Measurements from ENCODE around the gene LYRM4. TPM values are rescaled to one million over a fixed set of nuclear protein-coding genes. Genes with fewer than 3 reads are reported as not detected.

The LYRM4 gene
- total RNA-seq, 1 experiment from 2014 or later, result 44.3 TPM

GRCh38 chr6:5073992-5074391 is 186.8 kb downstream of the LYRM4 start:
- Mint-ChIP-seq H3K9me3 (peaks cover 0 to 4% of the 10 kb centered on the region in 2 experiments; a peak in 3 of 5 replicates), H3K4me3 (no peak overlapping the region), H3K27me3 (ENCODE audit: low read depth) (peaks cover 12% of the 10 kb centered on the region), H3K4me1 (0 out of 4 replicates have a peak, but pooled peaks cover 0 to 3% of the 10 kb centered on the region in 2 experiments), H3K27ac (no peak overlapping the region), H3K36me3 (ENCODE audit: insufficient read depth in 1 of 3, low read depth in 3 of 3) (0 out of 7 replicates have a peak, but pooled peaks cover 0 to 2% (median 0%) of the 10 kb centered on the region in 3 experiments)
- H3K14ac ChIP-seq (ENCODE audit: insufficient read depth, low read length), result no peak overlapping the region
- H3K79me2 ChIP-seq (ENCODE audit: insufficient read depth, low read length), result no peaks in the 10 kb centered on the region
- H3K4me1 ChIP-seq (ENCODE audit: insufficient read depth, low read length), result no peaks in the 10 kb centered on the region
- no peak overlapping the region for H3K4me2 ChIP-seq (ENCODE audit: insufficient read depth, insufficient read length, low read length)
- H3K4ac ChIP-seq (ENCODE audit: low read depth, low read length), result no peak overlapping the region
- TF ChIP-seq, protein P1, sequence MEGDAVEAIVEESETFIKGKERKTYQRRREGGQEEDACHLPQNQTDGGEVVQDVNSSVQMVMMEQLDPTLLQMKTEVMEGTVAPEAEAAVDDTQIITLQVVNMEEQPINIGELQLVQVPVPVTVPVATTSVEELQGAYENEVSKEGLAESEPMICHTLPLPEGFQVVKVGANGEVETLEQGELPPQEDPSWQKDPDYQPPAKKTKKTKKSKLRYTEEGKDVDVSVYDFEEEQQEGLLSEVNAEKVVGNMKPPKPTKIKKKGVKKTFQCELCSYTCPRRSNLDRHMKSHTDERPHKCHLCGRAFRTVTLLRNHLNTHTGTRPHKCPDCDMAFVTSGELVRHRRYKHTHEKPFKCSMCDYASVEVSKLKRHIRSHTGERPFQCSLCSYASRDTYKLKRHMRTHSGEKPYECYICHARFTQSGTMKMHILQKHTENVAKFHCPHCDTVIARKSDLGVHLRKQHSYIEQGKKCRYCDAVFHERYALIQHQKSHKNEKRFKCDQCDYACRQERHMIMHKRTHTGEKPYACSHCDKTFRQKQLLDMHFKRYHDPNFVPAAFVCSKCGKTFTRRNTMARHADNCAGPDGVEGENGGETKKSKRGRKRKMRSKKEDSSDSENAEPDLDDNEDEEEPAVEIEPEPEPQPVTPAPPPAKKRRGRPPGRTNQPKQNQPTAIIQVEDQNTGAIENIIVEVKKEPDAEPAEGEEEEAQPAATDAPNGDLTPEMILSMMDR (conservative IDR thresholded peaks at IDR 0.05), result no peak
- no peak overlapping the region for H2BK120ac ChIP-seq (ENCODE audit: low read depth, low read length, poor library complexity, severe bottlenecking)
- no peak overlapping the region for H3K18ac ChIP-seq (ENCODE audit: insufficient read length, low read depth, low read length)
- no peaks in the 10 kb centered on the region for H3K79me1 ChIP-seq (ENCODE audit: insufficient read depth, low read depth, low read length, poor library complexity, severe bottlenecking)
- H2BK20ac ChIP-seq (ENCODE audit: low read depth, low read length, poor library complexity, severe bottlenecking), result no peak overlapping the region
- no peak overlapping the region for H4K91ac ChIP-seq (ENCODE audit: insufficient read length, low read depth, low read length)
- no peak overlapping the region for H2BK5ac ChIP-seq (ENCODE audit: insufficient read length, low read length)
- H3K27me3 ChIP-seq (ENCODE audit: insufficient read depth, low read length), result no peaks in the 10 kb centered on the region
- H3T11ph ChIP-seq (ENCODE audit: low read length), result no peak overlapping the region
- no peaks in the 10 kb centered on the region for H4K20me1 ChIP-seq (ENCODE audit: control insufficient read depth, insufficient read depth, insufficient read length)
- H2BK15ac ChIP-seq (ENCODE audit: low read depth, low read length), result no peak overlapping the region
- no peak overlapping the region for H3K27ac ChIP-seq (ENCODE audit: insufficient read length, low read depth, low read length)
- no peak overlapping the region for H2AK5ac ChIP-seq (ENCODE audit: insufficient read length, low read length)
- no peak overlapping the region for H3K23ac ChIP-seq (ENCODE audit: insufficient read length, low read depth, low read length)
- no peaks in the 10 kb centered on the region for H3K9me3 ChIP-seq (ENCODE audit: control insufficient read depth, low read depth, low read length)
- WGBS (ENCODE audit: extremely low coverage, insufficient read length, low lambda C conversion rate), result no CpG with 5 or more reads among the region's 3 CpGs
- no peak overlapping the region for H4K5ac ChIP-seq (ENCODE audit: insufficient read length, low read depth, low read length)
- no peaks in the 10 kb centered on the region for H3K23me2 ChIP-seq (ENCODE audit: insufficient read length, low read depth, low read length, poor library complexity, severe bottlenecking)
- H2BK12ac ChIP-seq (ENCODE audit: insufficient read length, low read depth, low read length), result no peak overlapping the region
- H2AFZ ChIP-seq (ENCODE audit: low read length), result no peak overlapping the region
- no peak overlapping the region for H3K56ac ChIP-seq (ENCODE audit: insufficient read length, low read depth, low read length)
- H3K9ac ChIP-seq (ENCODE audit: extremely low read depth, insufficient read length, low read length), result no peak overlapping the region
- H4K8ac ChIP-seq (replicated peaks; ENCODE audit: insufficient read length, low read depth, low read length), result no peak overlapping the region
- DNase-seq, result no peak

Data from H9 (cell line).